GM19240 (cell line): ENCODE data around the gene ADAMTS3.

ENCODE experiments used
- DNase-seq: peaks from one replicate; pipeline ENCODE4 v3.0.0; 2011; ENCODE audit warnings: low spot score; ENCODE audit not compliant: insufficient read length

ADAMTS3 gene

DNA sequence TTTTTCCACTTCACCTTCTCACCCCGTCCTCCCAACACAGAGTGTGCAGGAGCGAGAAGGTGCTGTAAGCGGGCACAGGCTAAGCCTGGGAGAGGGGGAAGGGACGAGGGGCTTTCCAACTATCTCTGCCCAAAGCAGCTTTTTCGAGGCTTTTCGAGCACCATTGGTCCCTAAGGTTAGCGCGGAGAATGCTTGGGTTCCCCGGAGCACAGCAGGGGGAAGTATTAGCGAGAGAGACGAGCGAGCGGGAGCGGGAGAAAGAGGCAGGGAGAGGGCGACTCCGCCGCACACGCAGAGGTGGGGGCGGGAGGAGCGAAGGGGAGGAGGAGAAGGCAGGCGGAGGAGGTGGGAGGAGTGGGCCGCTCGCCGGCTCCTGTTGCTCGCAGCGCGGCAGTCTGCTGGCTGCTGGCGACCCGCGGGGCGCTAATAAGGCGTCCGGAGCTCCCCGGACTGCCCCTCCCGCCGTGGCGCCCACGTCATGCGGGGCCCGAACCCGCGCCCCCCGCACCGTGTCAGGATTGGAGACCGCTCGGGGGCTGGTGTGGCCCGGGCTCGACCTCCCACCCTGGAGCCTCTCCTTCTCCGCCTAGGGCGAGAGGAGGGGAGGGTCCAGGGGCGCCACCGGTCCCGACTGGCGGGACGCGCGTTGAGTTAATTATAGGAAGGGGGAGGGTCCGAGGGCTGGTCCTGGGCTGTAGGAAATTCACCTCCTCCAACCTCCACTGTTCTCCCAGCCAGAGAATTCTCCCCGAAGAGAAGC is at the start of gene ADAMTS3:
Gene ADAMTS3, minus strand, starts transcription at position 263 of the 760 bp plus-strand sequence. CDS start 459 bp downstream, outside the sequence.
- no peak for DNase-seq

DNA sequence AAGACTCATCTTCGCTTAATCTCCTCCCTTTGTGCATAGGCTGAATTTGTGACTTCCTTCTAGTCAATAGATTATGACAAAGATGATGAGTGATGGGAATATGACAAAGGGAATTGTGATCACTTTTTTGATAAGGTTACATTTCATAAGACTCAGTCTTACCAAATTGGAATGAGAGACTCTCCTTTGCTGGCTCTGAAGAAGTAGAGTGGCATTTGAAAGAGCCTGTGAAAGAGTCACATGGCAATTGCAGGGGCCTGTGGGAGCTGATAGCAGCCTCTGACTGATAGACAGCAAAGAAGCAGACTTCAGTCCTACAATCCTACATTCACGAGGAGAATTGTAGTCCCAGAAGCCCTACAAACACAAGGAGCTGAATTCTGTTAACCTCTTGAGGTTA is 44.9 kb upstream of the ADAMTS3 start:
- no peak for DNase-seq

DNA sequence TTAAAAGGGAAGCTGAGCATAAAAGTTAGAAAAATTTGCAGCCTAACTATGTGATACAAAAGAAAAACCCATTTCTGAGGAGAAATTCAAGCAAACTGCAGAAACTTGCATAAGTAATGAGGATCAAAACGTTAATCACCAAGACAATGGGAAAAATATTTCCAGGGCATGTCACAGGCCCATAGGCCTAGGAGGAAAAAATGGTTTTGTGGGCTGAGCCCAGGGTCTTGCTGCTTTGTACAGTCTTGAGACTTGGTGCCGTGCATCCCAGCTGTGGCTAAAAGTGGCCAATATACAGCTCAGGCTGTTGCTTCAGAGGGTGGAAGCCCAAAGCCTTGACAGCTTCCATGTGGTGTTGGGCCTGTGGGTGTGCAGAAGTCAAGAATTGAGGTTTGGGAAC is 37.7 kb upstream of the ADAMTS3 start:
- no peak for DNase-seq

DNA sequence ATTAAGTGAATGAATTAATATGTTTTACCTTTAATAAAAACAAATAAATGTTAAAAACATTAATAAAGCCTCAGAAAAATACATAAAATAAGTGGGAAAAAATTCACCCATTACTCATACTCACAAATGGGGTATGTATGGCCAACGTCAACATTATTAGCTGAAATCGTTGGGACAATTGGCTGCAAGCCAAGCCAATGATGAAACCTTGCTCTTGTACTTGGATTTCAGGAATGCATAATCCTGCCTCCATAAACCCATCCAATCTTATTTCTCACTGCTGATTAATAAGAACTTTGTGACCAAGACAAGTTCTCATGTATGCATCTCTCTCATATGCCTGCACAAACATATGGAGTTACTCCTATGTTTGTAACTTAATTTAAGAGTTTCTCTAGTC is 35.3 kb upstream of the ADAMTS3 start:
- no peak for DNase-seq

DNA sequence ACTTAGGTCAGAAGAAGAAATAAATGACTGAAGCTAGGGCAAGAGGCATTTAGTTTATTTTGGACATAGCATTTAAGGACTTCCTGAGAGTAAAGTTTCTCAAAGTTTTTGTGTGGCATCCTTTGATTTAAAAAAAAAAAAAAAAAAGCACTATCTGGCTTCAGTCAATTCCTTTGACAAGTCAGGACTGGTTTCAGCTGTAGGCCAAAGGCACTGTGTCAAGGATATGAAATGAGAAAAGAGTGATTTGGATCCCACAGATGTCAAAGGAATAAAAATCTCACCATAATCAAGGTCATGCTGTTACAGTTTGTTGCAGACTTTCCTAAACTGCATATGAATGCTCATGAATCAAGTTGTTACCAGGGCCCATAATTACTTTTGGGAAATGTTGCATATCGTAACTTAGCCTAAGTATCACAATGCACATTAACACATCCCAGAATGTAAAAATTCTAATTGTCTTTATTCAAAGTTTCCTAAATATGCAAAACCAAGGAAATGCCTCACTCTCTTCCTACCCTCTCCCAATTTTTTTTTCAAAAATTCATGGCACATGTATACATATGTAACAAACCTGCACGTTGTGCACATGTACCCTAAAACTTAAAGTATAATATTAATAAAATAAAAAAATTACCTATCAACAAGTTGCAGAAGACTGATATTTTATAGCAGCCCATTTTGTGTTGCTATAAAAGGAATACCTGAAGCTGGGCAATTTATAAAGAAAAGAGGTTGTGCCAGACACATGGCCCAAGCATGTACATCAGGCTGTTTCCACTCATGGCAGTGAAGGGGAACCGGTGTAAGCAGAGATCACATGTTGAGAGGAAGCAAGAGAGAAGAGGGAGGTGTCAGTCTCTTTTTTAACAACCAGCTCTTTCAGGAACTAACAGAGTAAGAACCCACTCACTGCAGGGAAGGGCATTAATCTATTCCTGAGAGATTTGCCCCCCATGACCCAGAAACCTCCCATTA is 33.7 kb upstream of the ADAMTS3 start:
- no peak for DNase-seq

DNA sequence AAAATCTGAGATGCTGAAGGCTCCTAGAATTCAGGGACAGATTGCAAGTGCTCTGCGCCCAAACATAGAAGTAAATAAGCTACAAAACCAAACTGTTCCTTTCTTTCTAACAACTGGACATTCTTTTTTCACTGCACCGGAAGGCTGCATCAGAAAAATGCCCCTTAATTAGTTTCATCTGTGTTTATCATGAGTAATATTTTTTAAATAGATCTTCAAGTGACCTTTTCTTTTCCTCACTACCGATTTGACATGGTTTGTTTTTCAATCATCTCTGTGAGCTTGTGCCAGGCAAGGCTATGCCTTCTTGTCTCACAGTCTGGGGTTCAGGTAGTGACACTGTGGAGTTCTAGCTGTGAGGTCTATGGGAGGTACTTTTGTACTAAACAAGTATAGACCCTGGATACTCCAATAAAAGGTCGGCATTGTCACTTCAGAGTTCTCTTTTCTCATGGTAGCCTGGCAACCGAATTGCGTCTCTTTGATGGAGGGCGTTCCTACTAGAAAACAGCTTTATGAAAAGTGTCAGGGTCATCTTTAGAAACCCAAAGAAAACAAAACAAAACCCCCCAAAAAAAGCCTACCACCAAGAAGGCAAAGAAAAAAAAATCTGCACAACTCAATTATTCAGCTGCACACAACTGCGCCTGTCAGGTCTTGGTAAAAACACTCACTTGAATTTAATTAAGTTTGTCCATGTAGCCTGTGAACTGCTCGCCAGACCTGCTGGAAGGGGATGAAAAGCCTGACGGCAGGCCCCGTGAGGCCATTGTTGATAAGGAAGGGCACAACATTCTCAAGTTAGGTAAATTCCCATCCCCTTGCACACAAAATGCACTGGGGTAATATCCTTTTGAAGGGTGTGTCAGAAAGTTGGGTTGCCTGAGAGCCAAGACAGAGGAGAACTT is 22.8 kb upstream of the ADAMTS3 start:
- DNase-seq = no peak

DNA sequence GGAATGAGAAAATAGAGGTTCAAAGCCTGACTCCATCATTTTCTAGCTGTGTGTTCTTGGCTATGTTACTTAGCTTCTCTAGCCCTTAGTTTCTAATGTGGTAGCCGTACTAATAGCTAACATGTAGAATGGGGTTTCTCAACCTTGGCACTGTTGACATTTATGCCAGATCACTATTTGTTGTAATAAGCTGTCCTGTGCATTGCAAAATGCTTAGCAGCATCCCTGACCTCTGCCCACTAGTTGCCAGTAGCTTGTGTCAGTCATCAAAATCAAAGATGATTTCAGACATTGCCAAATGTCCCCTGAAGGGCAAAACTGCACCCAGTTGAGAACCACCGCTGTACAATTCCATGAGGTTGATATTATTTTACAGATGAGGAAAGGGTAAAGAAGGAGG is 18.3 kb upstream of the ADAMTS3 start:
- DNase-seq = no peak

DNA sequence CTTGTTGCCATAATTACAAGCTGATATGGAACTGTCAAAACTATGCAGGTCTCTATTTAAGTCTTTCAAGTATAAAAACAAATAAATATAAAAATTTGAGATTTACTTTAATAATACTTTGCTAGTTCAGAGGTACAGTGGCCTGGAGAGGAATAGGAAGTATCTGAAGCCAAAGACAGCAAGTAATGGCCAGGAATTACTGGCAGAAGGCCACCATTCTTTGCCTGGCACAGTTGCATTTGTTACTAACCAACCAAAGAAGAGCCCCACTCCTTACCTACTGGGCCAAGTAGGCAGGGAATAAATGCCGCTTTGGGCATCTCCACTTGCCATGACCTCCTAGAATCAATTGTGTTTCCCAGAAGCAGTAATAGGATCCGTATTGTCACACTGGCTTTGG is 13.8 kb upstream of the ADAMTS3 start:
- DNase-seq = no peak

DNA sequence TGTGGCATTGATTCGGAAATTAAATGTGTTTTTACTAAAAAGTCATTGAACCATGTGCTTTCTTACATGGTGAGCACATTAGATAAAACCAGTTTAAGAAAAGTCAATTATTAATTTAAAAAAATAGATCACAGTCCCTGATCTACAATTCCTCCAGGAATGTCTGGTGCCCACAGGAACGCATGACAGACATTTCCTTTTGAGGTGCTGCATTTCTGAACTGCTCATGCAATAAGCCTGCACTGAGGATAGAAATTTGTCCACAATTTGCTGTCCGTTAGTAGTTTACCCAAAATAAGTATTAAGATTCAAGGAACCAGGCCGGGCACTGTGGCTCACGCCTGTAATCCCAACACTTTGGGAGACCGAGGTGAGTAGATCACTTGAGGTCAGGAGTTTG is 8.2 kb upstream of the ADAMTS3 start:
- no peak for DNase-seq

DNA sequence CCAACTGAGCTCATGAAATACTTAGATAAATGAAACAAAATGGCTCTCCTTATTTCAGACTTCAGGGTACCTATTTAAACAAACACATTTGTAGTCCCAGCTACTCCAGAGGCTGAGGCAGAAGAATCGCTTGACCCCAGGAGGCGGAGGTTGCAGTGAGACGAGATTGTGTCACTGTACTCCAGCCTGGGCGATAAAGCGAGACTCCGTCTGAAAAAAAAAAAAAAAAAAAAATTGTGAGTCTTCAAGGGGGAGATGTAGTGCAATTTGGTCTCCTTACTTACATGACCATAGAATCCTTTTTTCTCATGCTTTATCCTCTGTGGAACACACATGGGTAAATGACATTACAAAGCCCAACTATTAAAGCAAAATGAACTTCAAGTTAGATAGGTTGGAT is 2.3 kb upstream of the ADAMTS3 start:
- no peak for DNase-seq

DNA sequence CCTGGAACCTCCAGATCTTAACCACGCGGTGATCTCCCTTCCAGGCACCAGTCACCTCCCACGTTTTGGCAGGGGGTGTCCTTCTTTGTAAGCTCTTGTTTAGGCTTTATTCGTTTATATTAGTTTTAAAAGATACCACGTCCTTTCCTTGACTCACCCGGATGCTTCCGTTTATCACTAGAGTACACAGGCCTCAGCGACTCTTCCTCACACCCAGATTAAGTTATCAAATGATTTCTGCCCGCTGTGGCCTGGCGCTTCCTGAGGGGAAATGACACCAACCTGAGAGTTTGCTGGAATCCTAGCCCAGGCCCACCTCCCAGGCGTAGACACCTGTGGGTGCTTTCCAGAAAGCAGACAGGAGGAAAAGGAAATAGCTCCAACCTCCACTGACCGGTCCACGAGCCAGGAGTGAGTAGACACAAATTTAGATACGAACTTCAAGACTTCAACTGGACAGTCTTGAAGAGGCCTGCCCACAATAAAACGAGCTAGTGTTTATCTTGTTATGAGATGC is 756 bp upstream of the ADAMTS3 start:
- no peak for DNase-seq

DNA sequence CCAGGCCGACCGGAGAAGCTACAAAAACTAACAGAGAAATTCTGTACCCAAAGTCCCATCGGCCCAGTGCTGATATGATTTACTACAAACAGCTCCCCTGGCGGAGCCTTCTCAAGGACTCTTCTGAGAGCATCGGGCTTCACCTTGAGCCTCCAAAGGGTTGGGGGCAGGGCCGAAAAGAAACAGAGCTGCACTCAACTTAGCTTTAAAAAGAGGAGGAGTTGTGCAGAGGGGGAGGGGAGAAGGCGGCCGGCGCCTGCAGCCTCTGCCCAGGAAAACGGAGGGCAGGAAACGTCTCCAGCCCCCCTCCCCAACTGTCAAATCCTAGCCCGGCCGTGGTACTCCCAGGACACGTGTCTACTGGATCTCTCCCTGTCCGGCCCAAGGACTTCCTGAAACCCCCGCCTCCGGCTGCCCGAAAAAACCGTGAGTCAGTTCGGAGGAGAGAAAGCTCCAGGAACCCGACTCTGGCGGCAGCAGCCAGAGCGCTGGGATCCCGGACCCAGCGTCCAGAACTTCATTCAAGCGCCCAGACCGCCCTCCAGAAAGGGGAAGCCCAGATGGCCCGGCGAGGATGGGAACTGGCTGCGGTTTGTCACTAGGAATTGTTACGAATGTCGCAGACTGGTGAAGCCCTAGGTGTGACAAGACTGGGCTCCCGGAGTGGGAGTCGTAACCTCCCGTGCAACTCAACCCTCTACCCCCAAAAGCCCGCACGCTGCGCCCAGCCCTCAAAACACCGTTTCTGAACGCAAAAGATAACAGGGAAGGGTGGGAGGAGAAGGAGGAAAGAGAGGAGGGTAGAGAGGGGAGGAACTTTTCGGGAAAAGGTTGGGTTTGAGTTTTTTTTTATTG is 973 bp downstream of the ADAMTS3 start:
- no peak for DNase-seq

DNA sequence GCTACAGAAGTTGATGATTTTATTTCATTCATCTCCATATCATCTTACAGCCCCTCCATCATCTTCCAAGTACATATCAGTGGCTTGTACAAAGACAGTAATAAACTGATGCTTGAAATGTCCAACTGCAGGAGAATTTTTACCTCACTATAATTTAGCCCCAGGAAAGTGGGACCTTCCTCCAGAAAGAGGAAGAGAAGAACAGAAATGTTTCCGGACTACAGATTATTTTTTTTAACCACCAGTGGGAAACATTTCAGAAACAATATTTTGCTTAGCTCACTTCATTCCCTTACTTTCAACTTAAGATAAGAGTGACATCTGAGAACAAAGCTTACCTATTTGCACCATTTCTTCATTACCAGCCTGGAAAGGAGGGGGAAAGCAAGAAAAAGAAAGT is 2.0 kb downstream of the ADAMTS3 start:
- no peak for DNase-seq

DNA sequence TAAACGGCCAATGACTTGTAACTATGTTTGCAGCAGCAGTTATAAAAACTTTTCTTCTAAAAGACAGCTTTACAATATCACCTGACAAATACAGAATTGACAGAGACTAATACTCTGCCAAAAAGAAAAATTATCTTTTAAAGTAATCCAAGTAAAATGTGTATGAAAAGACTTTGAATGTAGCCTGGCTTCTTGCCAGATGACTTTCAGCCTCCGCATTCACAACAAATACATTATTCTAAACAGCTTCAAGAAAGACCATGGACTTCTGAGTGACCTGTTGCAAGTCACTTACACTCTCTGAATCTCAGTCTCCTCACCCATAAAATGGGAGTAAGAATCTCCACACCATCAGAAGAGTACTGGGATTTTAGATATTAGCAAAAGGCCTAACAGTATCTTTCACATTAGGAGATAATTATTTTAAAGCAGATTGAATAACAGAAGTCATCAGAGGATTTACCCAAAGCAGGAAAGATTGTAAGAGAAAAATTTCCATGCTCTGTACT is 2.5 kb downstream of the ADAMTS3 start:
- no peak for DNase-seq

DNA sequence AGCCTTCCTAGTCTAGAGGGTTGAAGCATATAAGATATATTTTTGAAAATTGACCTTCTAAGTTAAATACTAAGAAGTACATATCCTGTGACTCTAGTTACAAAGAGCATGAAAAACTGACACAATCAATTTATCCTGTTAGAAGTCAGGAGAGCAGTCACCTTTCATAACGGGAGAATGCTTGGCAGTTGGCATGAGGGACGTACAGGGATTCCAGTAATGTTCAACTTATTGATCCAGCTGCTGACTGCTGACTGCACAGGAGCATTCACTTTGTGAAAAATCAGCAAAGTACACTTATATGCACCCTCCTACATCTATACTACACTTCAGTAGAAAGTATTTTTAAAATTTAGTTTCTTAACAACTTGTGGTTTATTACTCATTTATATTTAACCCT is 4.2 kb downstream of the ADAMTS3 start:
- DNase-seq = no peak

DNA sequence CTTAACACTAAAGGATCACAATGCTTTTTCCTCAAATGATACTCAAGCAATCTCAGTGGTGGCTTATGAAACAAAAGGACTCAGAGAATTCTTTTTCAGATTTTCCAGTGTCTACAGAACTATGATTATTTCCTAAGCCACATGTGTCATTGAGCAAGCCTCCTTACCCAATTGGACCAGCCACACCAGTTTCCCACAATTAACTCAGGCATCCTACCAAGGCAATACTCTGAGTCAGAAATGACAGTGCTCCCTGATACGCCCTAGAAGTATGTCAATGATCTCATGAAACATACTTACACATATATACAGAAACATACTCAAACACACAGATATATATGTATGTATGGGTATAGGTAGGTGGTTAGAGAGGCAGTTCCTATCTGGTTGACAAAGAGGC is 4.8 kb downstream of the ADAMTS3 start:
- DNase-seq = no peak

DNA sequence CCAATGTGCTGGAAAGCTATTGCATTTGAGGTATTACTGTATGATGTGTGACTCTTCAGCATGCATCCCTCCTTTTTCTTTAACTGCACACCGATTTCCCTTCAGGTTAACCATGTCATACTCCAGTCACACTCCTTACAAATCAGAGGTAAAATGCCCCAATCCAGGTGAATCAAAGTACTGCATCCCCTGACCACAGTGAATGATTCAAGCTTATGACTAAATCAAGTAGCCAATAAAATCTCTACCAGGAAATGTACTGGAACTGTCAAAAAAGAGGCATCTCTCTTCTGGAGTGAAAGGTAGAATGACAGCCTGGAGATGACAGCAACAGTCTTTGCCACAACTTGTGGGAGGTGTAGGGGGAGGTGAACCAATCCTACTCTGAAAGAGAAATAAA is 10.4 kb downstream of the ADAMTS3 start:
- no peak for DNase-seq

DNA sequence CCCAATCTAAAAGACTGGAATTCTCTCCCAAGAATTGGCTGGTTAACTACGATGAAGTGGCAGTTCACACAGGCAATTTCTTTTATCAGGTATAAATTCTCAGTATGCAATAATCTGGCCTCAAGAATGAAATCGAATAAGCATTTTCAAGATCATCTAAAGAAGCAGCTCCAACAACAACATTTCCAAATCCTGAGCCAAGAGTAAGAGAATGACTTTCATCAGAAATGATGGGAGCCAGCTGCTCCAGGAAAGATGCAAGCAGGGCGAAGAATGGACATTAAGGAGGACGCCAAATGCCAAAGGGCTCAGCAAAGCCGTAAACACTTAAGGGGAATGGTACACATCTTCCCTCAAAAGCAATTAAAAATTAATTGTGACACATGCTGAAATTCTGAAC is 12.0 kb downstream of the ADAMTS3 start:
- DNase-seq = no peak

DNA sequence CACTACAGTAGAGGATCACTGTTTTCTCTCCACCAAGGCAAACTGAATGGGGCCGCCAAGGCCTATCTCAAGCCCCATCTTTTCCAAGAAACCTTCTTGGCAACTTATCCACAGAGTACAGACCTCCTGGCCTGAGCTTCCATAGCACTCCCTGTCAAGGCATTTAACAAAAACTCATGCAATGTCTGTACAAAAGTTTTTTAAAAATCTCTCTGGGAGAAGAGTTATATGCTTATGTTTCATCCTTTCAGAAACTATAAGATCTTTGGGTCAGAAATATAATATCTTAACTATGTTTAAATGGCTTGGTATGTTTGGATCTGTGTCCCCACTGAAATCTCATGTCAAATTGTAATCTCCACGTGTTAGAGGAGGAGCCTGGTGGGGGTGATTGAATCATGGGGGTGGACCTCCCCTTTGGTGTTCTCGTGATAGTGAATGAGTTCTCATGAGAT is 13.6 kb downstream of the ADAMTS3 start:
- no peak for DNase-seq
